ENCODE results near the gene STAC2. TPM values are rescaled to one million over a fixed set of nuclear protein-coding genes. Genes with fewer than 3 reads are reported as not detected.

Gene STAC2
- total RNA-seq, 1 experiment from 2014 or later = 1.3 TPM

DNA sequence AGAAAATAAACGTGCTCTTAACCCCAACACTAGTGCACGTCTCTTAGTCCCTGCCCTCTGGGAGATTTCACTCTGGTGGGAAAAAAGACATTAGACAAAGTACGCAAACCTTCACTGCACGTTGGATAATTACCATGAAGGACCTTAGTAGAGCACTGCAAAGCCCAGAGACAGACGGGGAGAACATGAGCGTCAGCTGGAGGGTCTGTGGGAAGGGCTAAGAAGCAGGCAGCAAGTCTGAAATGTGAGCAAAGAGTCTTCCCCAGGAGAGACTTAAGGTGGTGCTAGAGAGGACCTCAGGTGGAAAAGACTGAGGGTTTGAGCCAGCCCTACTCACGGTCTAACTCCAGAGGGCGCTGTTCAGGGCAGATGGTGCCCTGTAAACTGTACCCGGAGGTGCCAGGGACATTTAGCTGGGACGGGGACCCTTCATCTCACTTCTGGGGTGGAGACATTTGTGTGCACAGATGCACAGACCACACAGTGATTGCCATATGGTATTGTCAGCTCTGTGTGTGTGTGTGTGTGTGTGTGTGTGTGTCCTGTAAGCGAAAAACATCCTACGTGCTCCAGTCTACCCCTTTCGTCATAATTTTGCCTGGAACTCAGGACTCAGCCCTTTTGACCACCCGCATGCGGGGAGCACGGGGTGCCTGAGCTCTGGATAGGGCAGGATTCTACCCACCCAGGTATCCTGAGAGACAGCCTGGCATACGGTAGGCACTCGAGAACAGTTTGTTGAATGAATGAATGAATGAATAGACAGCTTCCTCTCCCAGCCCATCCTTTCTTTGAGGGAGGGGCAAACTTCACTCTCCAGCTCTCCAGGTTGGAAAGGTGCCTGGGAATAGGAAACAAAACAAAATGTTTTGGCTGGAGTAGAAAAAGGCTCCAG lies 10.1 kb upstream of the STAC2 start:
- intact Hi-C loops (cut with micrococcal nuclease; ENCODE audit: unreplicated experiment) = loop anchor here (5.0 kb wide), 1 partner anchor 39 kb away; the partner anchor contains the start of gene CACNB1
- peak; percentile 66 for DNase-seq (ENCODE audit: low spot score)
- TF ChIP-seq, protein P1, sequence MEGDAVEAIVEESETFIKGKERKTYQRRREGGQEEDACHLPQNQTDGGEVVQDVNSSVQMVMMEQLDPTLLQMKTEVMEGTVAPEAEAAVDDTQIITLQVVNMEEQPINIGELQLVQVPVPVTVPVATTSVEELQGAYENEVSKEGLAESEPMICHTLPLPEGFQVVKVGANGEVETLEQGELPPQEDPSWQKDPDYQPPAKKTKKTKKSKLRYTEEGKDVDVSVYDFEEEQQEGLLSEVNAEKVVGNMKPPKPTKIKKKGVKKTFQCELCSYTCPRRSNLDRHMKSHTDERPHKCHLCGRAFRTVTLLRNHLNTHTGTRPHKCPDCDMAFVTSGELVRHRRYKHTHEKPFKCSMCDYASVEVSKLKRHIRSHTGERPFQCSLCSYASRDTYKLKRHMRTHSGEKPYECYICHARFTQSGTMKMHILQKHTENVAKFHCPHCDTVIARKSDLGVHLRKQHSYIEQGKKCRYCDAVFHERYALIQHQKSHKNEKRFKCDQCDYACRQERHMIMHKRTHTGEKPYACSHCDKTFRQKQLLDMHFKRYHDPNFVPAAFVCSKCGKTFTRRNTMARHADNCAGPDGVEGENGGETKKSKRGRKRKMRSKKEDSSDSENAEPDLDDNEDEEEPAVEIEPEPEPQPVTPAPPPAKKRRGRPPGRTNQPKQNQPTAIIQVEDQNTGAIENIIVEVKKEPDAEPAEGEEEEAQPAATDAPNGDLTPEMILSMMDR (conservative IDR thresholded peaks at IDR 0.05; ENCODE audit: low read depth, low read length) = peak; percentile 74
- TF ChIP-seq EZH2 (IDR thresholded peaks at IDR 0.05; ENCODE audit: borderline replicate concordance, low read depth, low read length, poor library complexity, severe bottlenecking) = no peak
- Histone ChIP-seq H3K27me3 (replicated peaks; ENCODE audit: insufficient read depth, low read depth, low read length, poor library complexity) (no peaks in the 10 kb centered on the region), H3K4me1 (ENCODE audit: insufficient read depth, low read length, poor library complexity, severe bottlenecking) (peaks cover 12% of the 10 kb centered on the region), H3K27ac (ENCODE audit: low read depth, low read length, poor library complexity, severe bottlenecking) (no peak overlapping the region), H3K4me3 (ENCODE audit: low read depth, low read length, poor library complexity, severe bottlenecking) (no peak overlapping the region), H3K9me3 (ENCODE audit: low read depth, low read length, poor library complexity, severe bottlenecking) (no peaks in the 10 kb centered on the region), H3K36me3 (ENCODE audit: insufficient read depth, low read length, poor library complexity, severe bottlenecking) (no peaks in the 10 kb centered on the region)
- POLR2A ChIA-PET (ENCODE audit: low non-redundant PET) = no interaction called here
- BruUV-seq (replicated peaks) = no TSS peak
- CTCF ChIA-PET = interaction anchor here (0.5 to 1.7 kb wide), 8 partner anchors 9 to 340 kb away, joined by 3 to 7 read pairs (median 6); partner anchors contain the start of genes RPL19 and STAC2

DNA sequence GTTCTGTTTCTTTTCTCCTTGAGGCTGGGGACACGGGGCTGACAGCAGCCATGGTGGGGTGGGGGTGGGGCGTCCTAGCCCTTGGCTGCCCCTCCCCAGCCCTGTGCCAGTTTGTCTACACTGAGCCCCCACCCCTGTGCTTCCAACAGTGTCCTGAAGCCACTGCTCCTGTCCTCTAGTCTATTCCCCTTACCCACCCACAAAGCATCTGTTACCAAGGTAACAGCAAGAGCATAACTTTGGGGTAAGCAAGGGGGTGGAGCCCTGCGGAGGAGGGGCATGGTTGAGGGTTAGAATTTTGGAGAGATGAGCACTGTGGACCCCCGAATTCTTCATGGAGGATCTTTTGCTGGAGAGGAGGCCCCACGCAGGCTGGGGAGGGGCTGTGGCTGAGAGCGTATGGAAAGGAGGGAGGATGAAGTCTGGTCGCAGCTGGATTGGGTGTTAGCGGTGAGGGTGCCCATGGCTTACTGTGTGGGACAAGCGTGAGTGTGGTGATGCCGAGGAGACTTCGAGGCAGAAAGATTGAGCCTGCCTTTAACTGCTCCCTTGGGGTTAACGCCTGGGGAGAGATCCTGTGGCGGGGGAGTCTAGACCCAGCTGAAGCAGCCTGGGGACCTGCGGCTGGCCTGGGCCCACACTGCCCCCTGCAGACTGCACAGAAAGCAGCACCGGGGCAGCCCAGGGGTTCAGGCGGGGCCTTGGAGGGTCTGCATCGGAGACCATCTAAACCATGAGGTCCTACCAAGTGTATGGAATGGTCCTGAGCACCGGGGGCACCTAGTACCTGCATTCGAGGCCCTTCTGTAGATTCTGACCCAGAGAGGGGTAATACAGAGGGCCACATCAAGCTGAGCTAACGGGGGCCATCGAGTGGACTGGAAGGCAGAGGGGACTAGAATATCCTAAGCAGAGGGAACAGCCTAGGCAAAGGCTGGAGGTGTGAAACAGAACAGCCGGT lies 6.1 kb upstream of the STAC2 start:
- no peaks in the 10 kb centered on the region for H3K27me3 ChIP-seq (replicated peaks; ENCODE audit: insufficient read depth, low read depth, low read length, poor library complexity)
- no peaks in the 10 kb centered on the region for H3K9me3 ChIP-seq (ENCODE audit: low read depth, low read length, poor library complexity, severe bottlenecking)
- H3K27ac ChIP-seq (ENCODE audit: low read depth, low read length, poor library complexity, severe bottlenecking) = peak overlapping the region; percentile 58
- TF ChIP-seq, protein P1 (conservative IDR thresholded peaks at IDR 0.05; ENCODE audit: low read depth, low read length) = peak; percentile 79
- TF ChIP-seq EZH2 (IDR thresholded peaks at IDR 0.05; ENCODE audit: borderline replicate concordance, low read depth, low read length, poor library complexity, severe bottlenecking) = no peak
- intact Hi-C loops (cut with micrococcal nuclease; ENCODE audit: unreplicated experiment) = no loop called here
- CTCF ChIA-PET = interaction anchor here (0.6 to 1.3 kb wide), 10 partner anchors 10 to 1123 kb away, joined by 3 to 7 read pairs (median 4); no protein-coding TSS in a partner anchor
- peak overlapping the region; percentile 19 for H3K4me3 ChIP-seq (ENCODE audit: low read depth, low read length, poor library complexity, severe bottlenecking)
- no peaks in the 10 kb centered on the region for H3K36me3 ChIP-seq (ENCODE audit: insufficient read depth, low read length, poor library complexity, severe bottlenecking)
- peaks cover 14% of the 10 kb centered on the region for H3K4me1 ChIP-seq (ENCODE audit: insufficient read depth, low read length, poor library complexity, severe bottlenecking)
- POLR2A ChIA-PET (ENCODE audit: low non-redundant PET) = no interaction called here
- BruUV-seq (replicated peaks) = no TSS peak
- DNase-seq (ENCODE audit: low spot score) = peak; percentile 81

DNA sequence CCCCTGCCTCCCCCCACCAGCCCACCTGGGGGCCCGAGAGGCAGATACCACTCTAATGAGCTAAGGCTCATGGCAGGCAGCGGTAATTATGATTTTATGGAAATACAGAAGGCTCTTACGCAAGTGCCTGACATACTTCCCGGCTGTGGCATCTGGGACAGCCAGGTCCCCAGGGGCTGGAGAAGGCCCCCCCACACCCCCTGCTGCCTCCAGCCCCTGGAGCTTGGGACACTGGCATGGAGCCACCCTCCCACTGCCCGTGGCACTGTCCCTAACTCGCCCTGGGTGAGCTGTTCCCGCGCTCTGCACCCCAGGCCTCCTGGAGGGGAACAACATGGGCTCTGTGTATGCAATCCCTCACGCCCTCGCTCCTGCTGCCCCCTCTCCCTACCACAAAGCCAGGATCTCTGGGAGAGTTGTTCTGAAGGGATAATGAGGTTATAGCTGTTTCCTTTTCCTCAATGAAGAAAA lies 5.4 kb upstream of the STAC2 start:
- intact Hi-C loops (cut with micrococcal nuclease; ENCODE audit: unreplicated experiment) = no loop called here
- H3K4me3 ChIP-seq (ENCODE audit: low read depth, low read length, poor library complexity, severe bottlenecking) = no peak overlapping the region
- POLR2A ChIA-PET (ENCODE audit: low non-redundant PET) = no interaction called here

More for the DNA sequence above, 5.4 kb upstream of the STAC2 start:
- Histone ChIP-seq H3K4me1 (ENCODE audit: insufficient read depth, low read length, poor library complexity, severe bottlenecking) (peaks cover 18% of the 10 kb centered on the region), H3K9me3 (ENCODE audit: low read depth, low read length, poor library complexity, severe bottlenecking) (no peaks in the 10 kb centered on the region), H3K27ac (ENCODE audit: low read depth, low read length, poor library complexity, severe bottlenecking) (peak overlapping the region; percentile 58), H3K36me3 (ENCODE audit: insufficient read depth, low read length, poor library complexity, severe bottlenecking) (no peaks in the 10 kb centered on the region), H3K27me3 (replicated peaks; ENCODE audit: insufficient read depth, low read depth, low read length, poor library complexity) (no peaks in the 10 kb centered on the region)
- no peak for TF ChIP-seq EZH2 (IDR thresholded peaks at IDR 0.05; ENCODE audit: borderline replicate concordance, low read depth, low read length, poor library complexity, severe bottlenecking)
- TF ChIP-seq, protein P1 (conservative IDR thresholded peaks at IDR 0.05; ENCODE audit: low read depth, low read length) = no peak
- DNase-seq (ENCODE audit: low spot score) = no peak
- CTCF ChIA-PET = interaction anchor here (0.6 to 1.3 kb wide), 5 partner anchors 24 to 1124 kb away, joined by 3 to 5 read pairs (median 4); no protein-coding TSS in a partner anchor
- BruUV-seq (replicated peaks) = no TSS peak
